ENCODE results near the gene IRAK2. TPM values are rescaled to one million over a fixed set of nuclear protein-coding genes. Genes with fewer than 3 reads are reported as not detected.
"Not testable (repeated sequence)": the region's sequence is repeated elsewhere in the genome, so short reads cannot be mapped to it uniquely, and the experiment has no call there.

IRAK2 gene
- total and polyA plus RNA-seq, 3 donors from 2014 or later: 2.1 to 3.8 (median 3.7) TPM

DNA sequence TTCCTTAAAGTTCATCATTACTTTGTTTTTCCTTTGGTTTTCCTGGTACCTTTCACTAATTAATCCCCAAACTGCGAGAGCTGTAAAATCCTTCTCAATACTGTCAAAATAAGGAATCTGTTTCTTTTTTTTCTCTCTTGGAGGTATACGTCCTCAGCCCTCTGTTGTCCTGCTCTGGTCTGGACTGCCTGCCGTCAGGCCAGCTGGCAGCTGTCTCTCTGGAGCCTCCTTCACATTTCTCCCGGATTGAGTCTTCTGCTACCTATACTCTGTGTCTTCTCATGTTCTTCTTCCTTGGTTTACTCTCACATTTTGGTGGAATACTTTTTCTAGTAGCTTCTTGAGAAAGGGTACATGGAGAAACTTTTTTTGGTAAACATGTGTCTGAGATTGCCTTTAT, 97.3 kb downstream of the IRAK2 start:
- 58 to 63% methylated on average over 4 of the region's 4 CpGs for WGBS, 2 donors
- Histone ChIP-seq H3K4me1 (peaks cover 4% of the 10 kb centered on the region), H3K4me3 (no peak overlapping the region), H3K27ac (no peak overlapping the region), H3K36me3 (ENCODE audit: low read depth, missing control alignments) (no peaks in the 10 kb centered on the region), H3K9me3 (no peaks in the 10 kb centered on the region), H3K27me3 (no peaks in the 10 kb centered on the region)
- no peak for TF ChIP-seq POLR2A (IDR thresholded peaks at IDR 0.05)
- TF ChIP-seq, protein P1, sequence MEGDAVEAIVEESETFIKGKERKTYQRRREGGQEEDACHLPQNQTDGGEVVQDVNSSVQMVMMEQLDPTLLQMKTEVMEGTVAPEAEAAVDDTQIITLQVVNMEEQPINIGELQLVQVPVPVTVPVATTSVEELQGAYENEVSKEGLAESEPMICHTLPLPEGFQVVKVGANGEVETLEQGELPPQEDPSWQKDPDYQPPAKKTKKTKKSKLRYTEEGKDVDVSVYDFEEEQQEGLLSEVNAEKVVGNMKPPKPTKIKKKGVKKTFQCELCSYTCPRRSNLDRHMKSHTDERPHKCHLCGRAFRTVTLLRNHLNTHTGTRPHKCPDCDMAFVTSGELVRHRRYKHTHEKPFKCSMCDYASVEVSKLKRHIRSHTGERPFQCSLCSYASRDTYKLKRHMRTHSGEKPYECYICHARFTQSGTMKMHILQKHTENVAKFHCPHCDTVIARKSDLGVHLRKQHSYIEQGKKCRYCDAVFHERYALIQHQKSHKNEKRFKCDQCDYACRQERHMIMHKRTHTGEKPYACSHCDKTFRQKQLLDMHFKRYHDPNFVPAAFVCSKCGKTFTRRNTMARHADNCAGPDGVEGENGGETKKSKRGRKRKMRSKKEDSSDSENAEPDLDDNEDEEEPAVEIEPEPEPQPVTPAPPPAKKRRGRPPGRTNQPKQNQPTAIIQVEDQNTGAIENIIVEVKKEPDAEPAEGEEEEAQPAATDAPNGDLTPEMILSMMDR (IDR thresholded peaks at IDR 0.05): no peak
- intact Hi-C loops (cut with DNase I; ENCODE audit: low total_unique reads): no loop called here
- no peak for DNase-seq

DNA sequence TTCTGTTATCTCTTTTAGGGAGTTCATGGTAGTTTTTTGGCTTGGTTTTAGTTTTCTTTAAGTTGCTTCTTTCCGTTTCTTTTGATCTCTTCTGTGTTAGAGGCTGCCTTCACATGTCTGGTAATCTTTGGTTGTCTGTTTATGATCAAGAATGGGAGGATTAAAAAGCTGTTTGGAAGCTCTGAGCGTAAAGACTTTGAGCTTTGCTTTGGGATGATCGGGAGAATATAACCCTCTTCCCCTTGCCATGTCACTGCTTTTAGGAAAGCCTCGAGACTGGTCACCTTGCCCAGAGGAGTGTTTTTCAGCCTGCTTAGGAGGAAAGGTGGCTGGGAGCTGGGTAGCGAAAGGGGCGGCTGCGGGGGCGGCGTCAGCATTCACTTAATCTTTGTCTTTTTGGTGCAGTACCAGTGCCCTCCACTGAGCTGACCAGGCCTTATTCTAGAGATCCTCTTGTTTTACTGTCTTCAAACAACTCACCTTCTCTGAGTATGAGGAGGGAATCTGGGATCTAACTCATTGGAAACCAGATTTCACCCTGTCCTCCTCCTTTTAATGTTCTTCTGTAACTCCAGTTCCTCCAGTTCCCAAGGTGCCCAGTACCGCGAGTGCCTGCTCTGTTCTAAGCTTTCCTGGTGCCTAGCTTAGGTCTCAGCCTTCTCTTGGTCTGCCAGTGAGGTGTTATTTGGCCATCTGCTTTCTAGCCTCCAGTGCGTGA, 99.1 kb downstream of the IRAK2 start:
- WGBS, 2 donors: 58 to 68% methylated on average over 12 of the region's 12 CpGs
- intact Hi-C loops (cut with DNase I; ENCODE audit: low total_unique reads): no loop called here
- no peaks in the 10 kb centered on the region for H3K36me3 ChIP-seq (ENCODE audit: low read depth, missing control alignments)
- H3K4me1 ChIP-seq: peaks cover 4% of the 10 kb centered on the region
- TF ChIP-seq POLR2A (IDR thresholded peaks at IDR 0.05): no peak
- TF ChIP-seq, protein P1 (IDR thresholded peaks at IDR 0.05): peak in 2 of 3 experiments; percentile 39 to 62
- DNase-seq: peak; percentile 59
- H3K9me3 ChIP-seq: no peaks in the 10 kb centered on the region
- H3K4me3 ChIP-seq: no peak overlapping the region
- H3K27me3 ChIP-seq: no peaks in the 10 kb centered on the region
- no peak overlapping the region for H3K27ac ChIP-seq

DNA sequence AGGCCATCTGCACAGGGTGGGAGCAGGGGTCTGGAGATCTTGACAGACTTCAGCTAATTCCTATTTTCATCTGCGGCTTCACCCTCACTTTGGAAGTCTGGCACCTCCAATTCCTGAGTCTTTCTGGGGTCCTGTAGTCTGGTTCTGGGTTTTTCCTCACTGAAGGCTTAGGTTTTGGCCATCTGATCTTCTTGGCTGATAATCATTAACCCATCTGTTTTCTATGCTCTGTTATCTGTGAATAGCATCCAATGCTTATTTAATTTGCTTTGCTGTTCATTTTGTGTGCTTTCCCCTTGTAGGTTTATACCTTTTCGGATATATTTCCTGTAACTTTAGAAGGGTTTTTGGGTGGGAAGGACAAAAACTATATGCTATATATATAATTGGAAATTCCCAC, 101.1 kb downstream of the IRAK2 start:
- Histone ChIP-seq H3K4me1 (peaks cover 4% of the 10 kb centered on the region), H3K36me3 (ENCODE audit: low read depth, missing control alignments) (no peaks in the 10 kb centered on the region), H3K27ac (no peak overlapping the region), H3K9me3 (no peaks in the 10 kb centered on the region), H3K4me3 (no peak overlapping the region), H3K27me3 (no peaks in the 10 kb centered on the region)
- TF ChIP-seq POLR2A (IDR thresholded peaks at IDR 0.05): no peak
- TF ChIP-seq, protein P1 (IDR thresholded peaks at IDR 0.05): no peak
- 95 to 97% methylated on average over 2 of the region's 2 CpGs for WGBS, 2 donors
- intact Hi-C loops (cut with DNase I; ENCODE audit: low total_unique reads): no loop called here
- no peak for DNase-seq

DNA sequence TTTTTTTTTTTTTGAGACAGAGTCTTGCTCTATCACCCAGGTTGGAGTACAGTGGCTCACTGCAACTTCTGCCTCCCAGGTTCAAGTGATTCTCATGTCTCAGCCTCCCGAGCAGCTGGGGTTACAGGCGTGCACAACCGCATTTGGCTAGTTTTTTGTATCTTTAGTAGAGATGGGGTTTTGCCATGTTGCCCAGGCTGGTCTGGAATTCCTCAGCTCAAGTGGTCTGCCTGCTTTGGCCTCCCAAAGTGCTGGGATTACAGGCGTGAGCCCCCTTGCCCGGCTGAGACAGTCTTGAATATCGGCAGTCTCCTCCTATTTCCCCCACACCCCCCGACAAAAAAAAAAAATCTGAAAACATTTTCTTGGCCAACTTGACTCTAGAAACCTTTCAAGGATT, 102.2 kb downstream of the IRAK2 start:
- H3K4me3 ChIP-seq; H3K36me3 ChIP-seq (ENCODE audit: low read depth, missing control alignments); H3K27ac ChIP-seq; H3K9me3 ChIP-seq; intact Hi-C loops (cut with DNase I; ENCODE audit: low total_unique reads); H3K27me3 ChIP-seq; H3K4me1 ChIP-seq; DNase-seq: not testable (repeated sequence)
- 89 to 91% methylated on average over 7 of the region's 7 CpGs for WGBS, 2 donors

DNA sequence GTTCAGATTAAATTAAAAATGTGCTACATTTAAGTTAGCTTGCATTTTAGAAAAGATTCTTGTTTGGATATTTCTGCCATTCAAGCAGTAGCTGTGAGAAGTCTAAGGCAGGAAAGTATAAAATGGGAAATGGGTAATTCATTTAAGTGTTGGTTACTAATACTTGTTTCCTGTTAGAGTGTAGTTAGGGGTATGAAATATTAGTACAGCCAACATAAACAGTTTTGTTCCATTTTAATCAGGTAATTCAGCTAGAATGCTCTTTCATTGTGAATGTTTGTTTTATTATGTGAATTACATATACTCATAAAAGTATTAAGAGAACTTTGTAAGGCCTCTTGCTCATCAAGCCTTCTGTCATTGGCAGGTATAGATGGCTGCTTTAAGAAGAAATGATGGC, 103.4 kb downstream of the IRAK2 start:
- Histone ChIP-seq H3K4me3 (no peak overlapping the region), H3K9me3 (no peaks in the 10 kb centered on the region), H3K27ac (no peak overlapping the region), H3K27me3 (no peaks in the 10 kb centered on the region), H3K4me1 (peaks cover 4% of the 10 kb centered on the region), H3K36me3 (ENCODE audit: low read depth, missing control alignments) (no peaks in the 10 kb centered on the region)
- no peak for DNase-seq
- intact Hi-C loops (cut with DNase I; ENCODE audit: low total_unique reads): no loop called here
- TF ChIP-seq, protein P1 (IDR thresholded peaks at IDR 0.05): no peak
- TF ChIP-seq POLR2A (IDR thresholded peaks at IDR 0.05): no peak
